ENCODE results near the gene FOXN3.

Gene FOXN3

DNA sequence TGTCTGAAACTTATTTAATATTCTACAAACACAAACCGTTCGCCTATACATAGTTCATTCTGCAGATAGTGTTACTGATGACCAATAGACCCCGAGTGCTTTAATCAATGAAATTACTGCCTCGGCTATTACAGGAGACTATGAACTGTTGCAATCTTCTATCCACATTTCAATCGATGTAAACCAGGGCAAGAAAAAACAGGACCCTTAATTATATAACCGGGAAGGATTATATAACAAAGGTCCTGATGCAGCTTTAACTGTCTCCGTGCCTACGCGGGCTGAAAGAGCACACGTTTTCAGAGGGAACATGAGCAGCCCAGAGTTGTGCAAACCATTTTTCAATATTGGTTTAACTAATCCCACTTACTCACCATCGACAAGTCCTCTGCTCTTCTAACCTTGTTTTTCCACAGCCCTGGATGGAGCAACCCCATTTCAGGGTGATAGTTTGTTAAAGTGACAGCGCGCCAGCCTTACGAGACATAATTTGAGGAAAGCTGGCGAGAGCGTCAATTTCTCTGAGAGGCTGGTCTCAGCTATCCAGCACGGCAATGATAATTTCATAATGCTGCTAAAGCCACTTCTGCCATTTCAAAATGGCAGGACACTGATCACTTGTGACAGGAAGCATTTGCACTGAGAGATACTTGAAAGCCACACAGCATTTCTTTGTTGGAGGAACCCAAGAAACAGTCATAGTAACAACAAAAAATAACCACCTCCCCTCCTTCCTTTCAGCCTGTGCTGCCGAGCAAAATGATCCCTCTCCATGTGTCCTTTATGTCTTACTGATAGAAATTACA, 184.6 kb downstream of the FOXN3 start:
- Histone ChIP-seq H3K27me3 (replicated peaks) (no peaks in the 10 kb centered on the region), H3K36me3 (replicated peaks) (no peaks in the 10 kb centered on the region), H3K4me3 (ENCODE audit: low read depth, low read length) (no peak overlapping the region), H3K27ac (no peak overlapping the region)
- no peak for DNase-seq
- TF ChIP-seq, protein P1, sequence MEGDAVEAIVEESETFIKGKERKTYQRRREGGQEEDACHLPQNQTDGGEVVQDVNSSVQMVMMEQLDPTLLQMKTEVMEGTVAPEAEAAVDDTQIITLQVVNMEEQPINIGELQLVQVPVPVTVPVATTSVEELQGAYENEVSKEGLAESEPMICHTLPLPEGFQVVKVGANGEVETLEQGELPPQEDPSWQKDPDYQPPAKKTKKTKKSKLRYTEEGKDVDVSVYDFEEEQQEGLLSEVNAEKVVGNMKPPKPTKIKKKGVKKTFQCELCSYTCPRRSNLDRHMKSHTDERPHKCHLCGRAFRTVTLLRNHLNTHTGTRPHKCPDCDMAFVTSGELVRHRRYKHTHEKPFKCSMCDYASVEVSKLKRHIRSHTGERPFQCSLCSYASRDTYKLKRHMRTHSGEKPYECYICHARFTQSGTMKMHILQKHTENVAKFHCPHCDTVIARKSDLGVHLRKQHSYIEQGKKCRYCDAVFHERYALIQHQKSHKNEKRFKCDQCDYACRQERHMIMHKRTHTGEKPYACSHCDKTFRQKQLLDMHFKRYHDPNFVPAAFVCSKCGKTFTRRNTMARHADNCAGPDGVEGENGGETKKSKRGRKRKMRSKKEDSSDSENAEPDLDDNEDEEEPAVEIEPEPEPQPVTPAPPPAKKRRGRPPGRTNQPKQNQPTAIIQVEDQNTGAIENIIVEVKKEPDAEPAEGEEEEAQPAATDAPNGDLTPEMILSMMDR (IDR thresholded peaks at IDR 0.05; ENCODE audit: low read depth, low read length, missing control alignments): no peak
- in situ Hi-C loops (cut with HindIII; ENCODE audit: low pct_ligation_motif_present, low sequenced_read_pairs): no loop called here

DNA sequence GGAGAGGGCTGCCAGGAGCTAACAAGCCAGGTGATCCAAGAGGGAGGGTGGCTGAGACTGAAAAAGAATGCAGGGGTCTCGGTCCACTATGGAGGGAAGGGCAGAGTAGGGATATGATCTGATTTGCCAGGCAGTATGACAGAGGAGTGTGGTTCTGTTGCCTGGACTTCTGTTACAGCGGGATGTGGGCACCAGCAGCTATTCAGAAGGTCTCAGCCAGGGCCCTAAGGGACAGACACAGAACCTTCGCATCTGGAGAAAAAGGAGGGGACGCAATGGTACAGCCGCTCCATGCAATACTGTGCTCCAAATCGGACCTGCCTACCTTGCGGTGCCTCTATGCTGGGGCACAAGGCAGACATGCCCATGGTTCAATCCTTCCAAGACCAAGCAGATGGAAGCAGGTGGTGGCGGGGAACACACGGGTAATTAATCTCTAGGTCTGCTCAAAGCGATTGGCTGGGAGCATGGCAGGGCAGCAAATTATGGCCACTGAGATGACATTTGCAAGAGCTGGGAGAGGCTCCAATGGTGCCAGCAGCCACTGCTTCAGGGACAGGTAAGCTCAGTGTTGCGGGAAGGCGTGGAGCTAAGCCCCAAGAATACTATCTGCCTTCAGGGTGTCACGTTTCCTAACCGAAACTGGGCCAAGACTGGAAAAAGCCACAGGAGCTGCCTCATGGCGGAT, 185.5 kb downstream of the FOXN3 start:
- Histone ChIP-seq H3K27me3 (replicated peaks) (no peaks in the 10 kb centered on the region), H3K27ac (no peak overlapping the region), H3K4me3 (ENCODE audit: low read depth, low read length) (no peak overlapping the region), H3K36me3 (replicated peaks) (no peaks in the 10 kb centered on the region)
- in situ Hi-C loops (cut with HindIII; ENCODE audit: low pct_ligation_motif_present, low sequenced_read_pairs): no loop called here
- no peak for DNase-seq
- TF ChIP-seq, protein P1 (IDR thresholded peaks at IDR 0.05; ENCODE audit: low read depth, low read length, missing control alignments): no peak

DNA sequence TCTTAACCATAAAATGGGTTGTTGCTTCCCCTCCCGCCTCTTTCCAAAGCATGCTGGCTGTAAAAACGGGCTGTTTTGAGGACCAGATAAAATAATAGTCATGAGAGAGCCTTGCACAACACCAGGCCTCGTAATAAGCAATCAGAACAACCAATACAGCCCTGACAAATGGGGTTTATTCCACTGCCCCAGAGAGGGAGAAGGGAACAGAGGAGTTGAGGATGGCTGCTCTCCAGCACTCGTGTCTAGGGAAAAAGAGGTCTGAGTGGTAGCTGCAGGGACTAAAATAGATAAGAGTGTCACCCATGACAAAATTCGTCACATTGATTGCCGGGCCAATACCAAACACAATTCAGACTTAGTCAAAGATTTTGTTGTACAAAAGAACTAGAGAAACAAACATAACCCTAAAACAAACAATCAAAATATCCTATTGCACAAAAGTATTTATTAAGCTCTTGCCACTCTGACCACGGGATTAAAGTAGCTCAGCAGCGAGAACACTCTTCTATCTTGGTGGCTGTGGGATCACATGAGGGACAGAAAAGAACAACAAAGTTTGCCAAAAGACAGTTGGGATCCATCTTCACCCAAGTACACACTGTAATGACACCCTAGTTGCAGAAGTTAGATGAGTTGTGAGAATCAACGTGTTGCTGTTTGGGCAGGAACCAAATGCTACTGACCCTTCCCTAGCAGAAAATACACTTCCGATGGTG, 188.0 kb downstream of the FOXN3 start:
- no peak for DNase-seq
- in situ Hi-C loops (cut with HindIII; ENCODE audit: low pct_ligation_motif_present, low sequenced_read_pairs): no loop called here
- TF ChIP-seq, protein P1 (IDR thresholded peaks at IDR 0.05; ENCODE audit: low read depth, low read length, missing control alignments): no peak
- no peak overlapping the region for H3K4me3 ChIP-seq (ENCODE audit: low read depth, low read length)
- H3K27ac ChIP-seq: no peak overlapping the region
- no peaks in the 10 kb centered on the region for H3K36me3 ChIP-seq (replicated peaks)
- no peaks in the 10 kb centered on the region for H3K27me3 ChIP-seq (replicated peaks)

DNA sequence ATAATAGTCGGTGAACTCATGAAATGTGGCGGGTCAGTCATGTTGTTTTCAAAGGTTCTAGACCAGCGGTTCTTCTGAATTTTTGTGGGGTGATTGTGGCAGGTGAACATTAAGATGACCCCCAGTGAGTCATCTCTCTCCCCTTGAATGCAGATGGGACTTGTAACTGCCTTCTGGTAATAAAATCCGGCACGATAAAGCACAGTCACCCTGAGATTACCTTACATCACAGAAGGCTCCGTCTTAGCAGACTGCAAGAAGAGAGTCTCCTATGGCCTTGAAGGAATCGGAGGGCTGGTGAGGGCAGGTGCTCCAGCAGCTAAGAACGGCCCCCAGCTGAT, 189.6 kb downstream of the FOXN3 start:
- no peak overlapping the region for H3K27ac ChIP-seq

DNA sequence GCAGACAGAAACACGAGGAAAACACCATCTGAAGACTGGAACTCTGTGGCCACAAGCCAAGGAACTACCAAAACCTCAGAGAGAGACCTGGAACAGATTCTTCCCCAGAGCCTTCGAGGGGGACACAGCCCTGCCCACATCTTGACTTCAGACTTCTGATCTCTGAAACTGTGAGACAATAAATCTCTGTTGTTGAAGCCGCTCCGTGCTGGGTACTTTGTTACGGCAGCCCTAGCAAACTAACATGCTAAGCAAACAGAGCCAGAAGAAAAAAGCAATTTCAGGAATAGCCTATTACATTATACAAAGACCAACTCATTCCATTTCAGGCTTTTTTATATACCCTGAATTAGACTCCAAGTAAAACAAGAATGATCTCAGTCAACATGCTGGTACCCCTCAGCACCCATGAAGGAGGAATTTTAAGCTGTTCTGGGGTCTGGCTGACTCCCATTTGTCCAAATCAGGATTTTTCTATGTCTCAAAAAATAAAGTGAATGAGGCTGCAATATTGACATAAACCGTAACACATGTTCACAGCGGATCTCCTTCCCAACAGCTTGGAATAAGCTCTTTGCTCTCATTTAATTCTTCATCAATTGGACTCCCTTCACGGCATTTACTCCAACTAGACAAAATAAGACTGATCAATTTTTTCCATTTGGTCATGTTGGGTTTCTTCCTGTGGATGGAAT, 190.1 kb downstream of the FOXN3 start:
- no peak for DNase-seq
- in situ Hi-C loops (cut with HindIII; ENCODE audit: low pct_ligation_motif_present, low sequenced_read_pairs): no loop called here
- H3K27me3 ChIP-seq (replicated peaks): no peaks in the 10 kb centered on the region
- no peak overlapping the region for H3K4me3 ChIP-seq (ENCODE audit: low read depth, low read length)
- TF ChIP-seq, protein P1 (IDR thresholded peaks at IDR 0.05; ENCODE audit: low read depth, low read length, missing control alignments): no peak
- H3K36me3 ChIP-seq (replicated peaks): no peaks in the 10 kb centered on the region
- H3K27ac ChIP-seq: no peak overlapping the region

More for the DNA sequence above, 189.6 kb downstream of the FOXN3 start:
- no peaks in the 10 kb centered on the region for H3K27me3 ChIP-seq (replicated peaks)
- in situ Hi-C loops (cut with HindIII; ENCODE audit: low pct_ligation_motif_present, low sequenced_read_pairs): no loop called here
- TF ChIP-seq, protein P1 (IDR thresholded peaks at IDR 0.05; ENCODE audit: low read depth, low read length, missing control alignments): no peak
- DNase-seq: no peak
- no peak overlapping the region for H3K4me3 ChIP-seq (ENCODE audit: low read depth, low read length)
- H3K36me3 ChIP-seq (replicated peaks): no peaks in the 10 kb centered on the region
